Spleen (tissue), 11 donors: ENCODE results near the gene SMG9. TPM values are rescaled to one million over a fixed set of nuclear protein-coding genes. Genes with fewer than 3 reads are reported as not detected.

Experiments used
- DNase-seq: peaks from one replicate; pipeline ENCODE4 v3.0.0-alpha.2; 2020
- H3K27ac ChIP-seq, 8 donors: fragments of 200-600 bp; sonication (generic) in 7 of 8; 1 replicate in 4 of 8; 2 replicates in 4 of 8; pipeline versions ENCODE4 v1.5.0 to v1.8.0; 2016 to 2021; ENCODE audit warnings: inconsistent platforms in 4 of 8, mild to moderate bottlenecking in 4 of 8, moderate library complexity in 1 of 8
- H3K27me3 ChIP-seq, 7 donors: fragments of 200-600 bp; sonication (generic) in 6 of 7; replicated peaks in 1 of 7; 1 replicate in 4 of 7; 2 replicates in 3 of 7; pipeline versions ENCODE4 v1.5.0 to v1.8.0; 2016 to 2021; ENCODE audit warnings: inconsistent platforms in 3 of 7, mild to moderate bottlenecking in 1 of 7
- H3K36me3 ChIP-seq, 6 donors: fragments of 200-600 bp; sonication (generic) in 5 of 6; 1 replicate in 4 of 6; 2 replicates in 2 of 6; pipeline versions ENCODE4 v1.5.0 to v1.8.0; 2016 to 2021; ENCODE audit warnings: inconsistent platforms in 2 of 6
- H3K4me1 ChIP-seq, 6 donors: fragments of 200-600 bp; sonication (generic) in 5 of 6; 1 replicate in 3 of 6; 2 replicates in 3 of 6; pipeline versions ENCODE4 v1.5.0 to v1.8.0; 2016 to 2021; ENCODE audit warnings: inconsistent platforms in 3 of 6
- H3K4me3 ChIP-seq, 8 donors: fragments of 200-600 bp; sonication (generic) in 7 of 8; 1 replicate in 4 of 8; 2 replicates in 4 of 8; pipeline versions ENCODE4 v1.5.0 to v1.8.0; 2016 to 2021; ENCODE audit warnings: inconsistent platforms in 4 of 8, mild to moderate bottlenecking in 4 of 8, moderate library complexity in 2 of 8
- H3K9me3 ChIP-seq, 8 donors: fragments of 200-600 bp; sonication (generic) in 7 of 8; 1 replicate in 4 of 8; 2 replicates in 4 of 8; pipeline versions ENCODE4 v1.5.0 to v1.8.0; 2016 to 2021; ENCODE audit warnings: inconsistent platforms in 4 of 8
- CTCF ChIP-seq, 11 experiments: fragments of 200-600 bp in 7 of 11; fragments of 450-650 bp in 4 of 11; sonication (generic) in 4 of 11; IDR thresholded peaks in 8 of 11; conservative IDR thresholded peaks in 3 of 11; 1 replicate in 7 of 11; 2 replicates in 4 of 11; pipeline versions ENCODE4 v1.4.0 to v1.8.0; 2016 to 2021; ENCODE audit warnings: antibody characterized with exemption in 11 of 11, inconsistent platforms in 4 of 11, mild to moderate bottlenecking in 1 of 11
- POLR2A ChIP-seq, 3 donors: fragments of 450-650 bp; IDR thresholded peaks; one replicate each; pipeline ENCODE4 v1.5.1; 2017; ENCODE audit warnings: antibody characterized with exemption in 3 of 3, mild to moderate bottlenecking in 1 of 3
- POLR2AphosphoS5 ChIP-seq, 3 donors: sonication (generic); formaldehyde crosslinking; IDR thresholded peaks; one replicate each; pipeline ENCODE4 v1.5.1; 2017; ENCODE audit warnings: antibody characterized with exemption in 3 of 3
- WGBS, 5 donors: extraction: QIAGEN DNeasy Blood & Tissue Kit in 3 of 5; methylation state at CpG; one replicate each; pipeline versions ENCODE4 v1.1.5 to v1.1.7; 2013 to 2018; 5-methylcytosine and 5-hydroxymethylcytosine counted together
- intact Hi-C: fragments of 100-400 bp; cut with DNase I; formaldehyde crosslinking; loops from one replicate; pipeline ENCODE4 v1.15.0; 2023; ENCODE audit warnings: low total_unique reads
- polyA plus RNA-seq, 3 donors: library from polyadenylated mRNA; stranded (reverse); fragments of 200-250 nt; gene quantifications; one replicate each; pipeline ENCODE4 v1.2.1, GENCODE V29; 2013
- total RNA-seq, 7 donors: library from RNA; depleted of rRNA in 3 of 7; stranded (reverse); fragments of >200 nt in 3 of 7; fragmentation: NEBNext Ultra II Directional in 4 of 7; extraction: Animal tissue kit (Norgen Biotek cat#: 25700) in 4 of 7; gene quantifications; one replicate each; pipeline versions ENCODE4 v1.1.0 to v1.2.1, GENCODE V29; 2016 to 2021
- donor health status: healthy with polysubstance abuse.
- donor health status: DM: no; HTN: no; CAD: no; lungs with moderate emphysema.
- donor health status: DM: no; HTN: no; CAD: no.
- donor health status: Bipolar disorder and iron deficiency.
- donor health status: healthy.
- donor health status: DM: no; HTN: no; CAD: no.
- donor health status: DM: yes; HTN: yes; CAD: no.

Gene SMG9
- total and polyA plus RNA-seq, 10 donors = 30.9 to 65.9 (median 45.2) TPM

GRCh38 chr19:43768273-43769050, 13.7 kb upstream of the SMG9 start:
- peaks cover 26 to 78% (median 45%) of the 10 kb centered on the region in 6 donors for H3K4me1 ChIP-seq
- DNase-seq = no peak
- TF ChIP-seq POLR2A (IDR thresholded peaks at IDR 0.05) (no peak), POLR2AphosphoS5 (IDR thresholded peaks at IDR 0.05) (peak in 1 of 3 donors; percentile 11), CTCF (IDR thresholded peaks at IDR 0.05 in 8 of 11, conservative IDR thresholded peaks at IDR 0.05 in 3 of 11) (no peak)
- H3K27ac ChIP-seq = peak overlapping the region in 7 of 8 donors; percentile 29 to 89 (median 81)
- peaks cover 0 to 64% (median 10%) of the 10 kb centered on the region in 6 donors for H3K36me3 ChIP-seq
- intact Hi-C loops = no loop called here
- H3K9me3 ChIP-seq = no peaks in the 10 kb centered on the region
- WGBS, 5 donors = 50 to 82% (median 70%) methylated on average over 15 of the region's 15 CpGs
- H3K4me3 ChIP-seq = no peak overlapping the region
- no peaks in the 10 kb centered on the region for H3K27me3 ChIP-seq

- Histone ChIP-seq H3K9me3 (no peaks in the 10 kb centered on the region), H3K27ac (peak overlapping the region in 7 of 8 donors; percentile 19 to 89 (median 81)), H3K4me1 (peaks cover 26 to 78% (median 49%) of the 10 kb centered on the region in 6 donors), H3K4me3 (no peak overlapping the region), H3K27me3 (no peaks in the 10 kb centered on the region), H3K36me3 (peaks cover 0 to 58% (median 10%) of the 10 kb centered on the region in 6 donors)
- intact Hi-C loops = no loop called here
- TF ChIP-seq POLR2A (IDR thresholded peaks at IDR 0.05) (no peak), CTCF (IDR thresholded peaks at IDR 0.05 in 8 of 11, conservative IDR thresholded peaks at IDR 0.05 in 3 of 11) (no peak), POLR2AphosphoS5 (IDR thresholded peaks at IDR 0.05) (no peak)
- 23 to 68% (median 42%) methylated on average over 1 of the region's 1 CpG for WGBS, 5 donors
- DNase-seq = no peak
These were observed 13.1 kb upstream of the SMG9 start for GRCh38 chr19:43767818-43768217.

- Histone ChIP-seq H3K27me3 (no peaks in the 10 kb centered on the region), H3K4me1 (peaks cover 26 to 78% (median 49%) of the 10 kb centered on the region in 6 donors), H3K9me3 (no peaks in the 10 kb centered on the region), H3K4me3 (no peak overlapping the region), H3K36me3 (peaks cover 0 to 54% (median 10%) of the 10 kb centered on the region in 6 donors), H3K27ac (peak overlapping the region; percentile 19 to 89 (median 81))
- 84 to 94% (median 90%) methylated on average over 3 to 7 of the region's 7 CpGs for WGBS, 5 donors
- intact Hi-C loops = no loop called here
- no peak for DNase-seq
- TF ChIP-seq POLR2AphosphoS5 (IDR thresholded peaks at IDR 0.05) = no peak
- TF ChIP-seq POLR2A (IDR thresholded peaks at IDR 0.05) = no peak
- no peak for TF ChIP-seq CTCF (IDR thresholded peaks at IDR 0.05 in 8 of 11, conservative IDR thresholded peaks at IDR 0.05 in 3 of 11)
These were observed 12.6 kb upstream of the SMG9 start for GRCh38 chr19:43767316-43767715.

- peak overlapping the region; percentile 61 to 89 (median 81) for H3K27ac ChIP-seq
- H3K4me1 ChIP-seq = peaks cover 26 to 78% (median 49%) of the 10 kb centered on the region in 6 donors
- no peak for DNase-seq
- 68 to 82% (median 78%) methylated on average over 1 to 4 of the region's 4 CpGs for WGBS, 5 donors
- H3K36me3 ChIP-seq = peaks cover 0 to 48% (median 10%) of the 10 kb centered on the region in 6 donors
- no peaks in the 10 kb centered on the region for H3K9me3 ChIP-seq
- no peaks in the 10 kb centered on the region for H3K27me3 ChIP-seq
- intact Hi-C loops = no loop called here
- no peak for TF ChIP-seq POLR2AphosphoS5 (IDR thresholded peaks at IDR 0.05)
- TF ChIP-seq CTCF (IDR thresholded peaks at IDR 0.05 in 8 of 11, conservative IDR thresholded peaks at IDR 0.05 in 3 of 11) = peak in 1 of 11 experiments; percentile 2
- no peak overlapping the region for H3K4me3 ChIP-seq
These were observed 11.9 kb upstream of the SMG9 start for GRCh38 chr19:43766755-43767043.
